ENCODE results near the gene TRIM2.

The TRIM2 gene

GRCh38 chr4:153367092-153367491, 162.8 kb downstream of the TRIM2 start:
- no peak overlapping the region for H3K4me3 ChIP-seq (ENCODE audit: low read depth, low read length)

DNA sequence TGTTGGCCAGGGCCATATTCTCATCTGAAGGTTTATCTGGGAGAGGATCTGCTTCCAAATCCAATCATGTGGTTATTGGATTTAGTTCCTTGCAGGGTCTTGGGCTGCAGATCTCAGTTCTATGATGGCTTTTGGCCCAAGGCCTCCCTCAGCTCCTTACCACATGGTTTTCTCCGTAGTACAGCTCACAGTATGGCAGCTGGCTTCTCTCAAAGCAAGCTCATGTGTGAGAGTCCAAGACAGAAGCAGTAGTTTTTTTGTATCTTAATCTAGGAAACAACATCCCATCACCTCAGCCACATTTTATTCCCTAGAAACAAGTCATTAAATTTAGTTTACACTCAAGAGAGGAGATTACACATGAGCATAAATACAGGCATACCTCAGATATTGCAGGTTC, 164.8 kb downstream of the TRIM2 start:
- H3K4me3 ChIP-seq (ENCODE audit: low read depth, low read length) = no peak overlapping the region

More at GRCh38 chr4:153367092-153367491, 162.8 kb downstream of the TRIM2 start:
- TF ChIP-seq CTCF (IDR thresholded peaks at IDR 0.05; ENCODE audit: low read depth, low read length) = no peak

DNA sequence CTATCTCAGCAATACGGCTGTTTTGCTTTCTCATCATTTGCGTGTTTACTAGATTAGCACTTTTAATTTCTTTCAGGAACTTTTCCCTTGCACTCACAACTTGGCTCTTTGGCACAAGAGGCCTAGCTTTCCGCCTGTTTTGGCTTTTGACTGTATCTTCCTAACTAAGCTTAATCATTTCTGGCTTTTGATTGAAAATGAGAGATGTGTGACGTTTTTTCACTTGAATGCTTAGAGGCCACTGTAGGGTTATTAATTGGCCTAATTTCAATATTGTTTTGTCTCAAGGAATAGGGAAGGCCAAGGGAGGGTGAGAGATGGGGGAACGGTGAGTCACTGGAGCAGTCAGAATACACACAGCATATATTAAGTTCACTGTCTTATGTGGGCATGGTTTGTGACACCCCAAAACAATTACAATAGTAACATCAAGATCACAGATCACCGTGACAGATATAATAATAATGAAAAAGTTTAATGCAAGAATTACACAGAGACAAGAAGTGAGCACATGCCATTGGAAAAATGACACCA, 167.5 kb downstream of the TRIM2 start:
- no peak for TF ChIP-seq CTCF (IDR thresholded peaks at IDR 0.05; ENCODE audit: low read depth, low read length)

More for the DNA sequence above, 164.8 kb downstream of the TRIM2 start:
- TF ChIP-seq CTCF (IDR thresholded peaks at IDR 0.05; ENCODE audit: low read depth, low read length) = no peak

DNA sequence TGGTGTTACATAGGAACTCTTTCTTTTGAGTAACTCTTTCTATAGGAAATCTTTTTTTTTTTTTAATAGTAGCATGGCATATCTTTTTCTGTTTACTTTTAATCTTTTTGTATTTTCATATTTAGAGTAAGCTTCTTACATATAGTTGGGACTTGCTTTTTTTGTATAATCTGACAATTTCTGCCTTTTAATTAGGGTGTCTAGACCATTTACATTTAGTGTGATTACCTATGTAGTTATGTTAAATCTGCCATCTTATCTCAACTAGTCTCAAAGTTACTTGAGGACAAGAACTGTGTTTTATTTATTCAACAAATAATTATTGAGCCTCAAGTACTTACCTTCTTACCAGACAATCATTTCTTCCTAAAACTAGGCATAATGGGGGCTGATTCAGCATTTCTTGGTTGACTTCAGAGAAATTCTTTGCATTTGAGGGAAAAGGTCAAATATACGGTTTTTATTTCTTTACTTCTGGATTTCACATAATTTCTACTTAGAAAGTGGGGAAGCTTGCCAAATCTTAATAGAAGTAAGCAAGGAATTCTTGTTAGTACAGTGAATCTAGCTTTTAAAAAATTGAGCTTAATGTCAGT, 168.8 kb downstream of the TRIM2 start:
- TF ChIP-seq CTCF (IDR thresholded peaks at IDR 0.05; ENCODE audit: low read depth, low read length) = no peak
- H3K4me3 ChIP-seq (ENCODE audit: low read depth, low read length) = no peak overlapping the region

More for the DNA sequence above, 167.5 kb downstream of the TRIM2 start:
- H3K4me3 ChIP-seq (ENCODE audit: low read depth, low read length) = no peak overlapping the region

GRCh38 chr4:153374442-153374841, 170.2 kb downstream of the TRIM2 start:
- no peak overlapping the region for H3K4me3 ChIP-seq (ENCODE audit: low read depth, low read length)
- no peak for TF ChIP-seq CTCF (IDR thresholded peaks at IDR 0.05; ENCODE audit: low read depth, low read length)

DNA sequence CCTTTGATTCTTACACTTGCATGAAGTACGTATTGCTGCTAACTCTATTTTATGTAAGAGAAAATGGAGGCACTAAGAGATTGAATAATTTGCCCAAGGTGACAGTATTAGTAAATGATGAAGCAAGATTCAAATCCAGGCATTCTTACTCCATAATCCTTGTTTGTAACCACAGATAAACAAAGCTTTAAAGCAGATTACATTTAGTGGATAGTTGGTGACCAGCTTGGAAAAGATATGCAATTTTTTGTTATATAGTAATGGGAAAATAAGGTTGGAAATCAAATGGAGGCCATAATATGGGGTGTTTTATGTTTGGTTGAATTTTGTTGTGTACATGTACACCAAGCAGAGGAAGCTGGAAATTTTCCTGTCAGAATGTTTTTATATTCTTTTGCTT, 171.1 kb downstream of the TRIM2 start:
- TF ChIP-seq CTCF (IDR thresholded peaks at IDR 0.05; ENCODE audit: low read depth, low read length) = no peak
- H3K4me3 ChIP-seq (ENCODE audit: low read depth, low read length) = no peak overlapping the region

GRCh38 chr4:153383131-153383530, 178.9 kb downstream of the TRIM2 start:
- no peak for TF ChIP-seq CTCF (IDR thresholded peaks at IDR 0.05; ENCODE audit: low read depth, low read length)
- H3K4me3 ChIP-seq (ENCODE audit: low read depth, low read length) = no peak overlapping the region

Measured in WI38 (cell line).